NCI-H526 (cell line): ENCODE measurements around the gene LAMB2.
A peak's percentile ranks its signal among the peaks of the same experiment; 100 is the strongest.

Source experiments
- DNase-seq, 2 experiments: peaks; one replicate each; lab custom pipeline; 2025; lab: John Stamatoyannopoulos, UW

Gene LAMB2

DNA sequence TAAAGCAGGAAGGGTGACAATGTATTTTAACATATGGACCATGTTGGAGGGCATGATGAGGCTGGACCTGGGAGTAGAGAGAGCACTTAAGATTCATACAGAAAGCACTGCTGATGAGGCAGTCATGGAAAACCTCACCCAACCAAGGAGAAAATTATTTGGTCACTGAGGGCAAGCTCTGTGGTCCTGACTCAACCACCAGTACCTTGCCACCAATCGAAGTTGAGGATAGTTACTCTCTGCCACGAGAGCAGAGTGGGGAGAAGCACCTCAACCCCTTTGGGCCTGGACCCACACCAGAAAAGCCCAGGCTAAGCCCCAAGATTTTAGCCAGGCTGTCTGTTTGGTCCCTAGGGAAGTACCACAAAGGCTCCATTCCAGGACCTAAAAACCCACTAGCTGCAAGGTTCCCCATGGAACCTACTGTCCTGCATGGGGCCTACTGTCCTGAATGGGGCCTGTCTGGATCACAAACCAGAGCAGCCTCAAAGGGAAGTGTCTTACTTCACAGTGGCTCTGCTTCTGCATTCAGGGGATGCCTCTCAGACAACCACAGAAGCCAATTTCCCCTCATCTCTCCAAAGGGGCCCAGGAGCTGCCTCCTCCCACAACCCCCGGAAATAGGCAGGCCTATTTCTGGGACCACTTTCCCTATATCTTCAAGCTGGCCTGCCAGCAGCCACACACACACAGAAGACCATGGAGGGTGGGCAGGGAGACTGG, 29.1 kb upstream of the LAMB2 start:
- DNase-seq: no peak

DNA sequence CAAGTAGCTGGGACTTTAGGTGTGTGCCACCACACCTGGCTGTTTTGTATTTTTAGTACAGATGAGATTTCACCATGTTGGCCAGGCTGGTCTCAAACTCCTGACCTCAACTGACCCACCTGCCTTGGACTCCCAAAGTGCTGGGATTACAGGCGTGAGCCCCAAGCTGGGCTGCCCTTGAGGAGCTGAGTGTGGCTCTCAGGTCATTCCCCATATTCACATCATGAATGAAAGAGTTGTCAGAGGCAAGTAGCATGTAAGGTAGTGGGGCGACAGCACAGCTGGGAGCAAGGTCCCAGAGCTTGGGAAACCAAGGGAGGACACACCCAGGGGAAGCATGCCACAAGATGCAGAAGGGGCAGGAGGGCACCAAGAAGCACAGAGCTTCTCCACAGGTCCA, 28.3 kb upstream of the LAMB2 start:
- no peak for DNase-seq

DNA sequence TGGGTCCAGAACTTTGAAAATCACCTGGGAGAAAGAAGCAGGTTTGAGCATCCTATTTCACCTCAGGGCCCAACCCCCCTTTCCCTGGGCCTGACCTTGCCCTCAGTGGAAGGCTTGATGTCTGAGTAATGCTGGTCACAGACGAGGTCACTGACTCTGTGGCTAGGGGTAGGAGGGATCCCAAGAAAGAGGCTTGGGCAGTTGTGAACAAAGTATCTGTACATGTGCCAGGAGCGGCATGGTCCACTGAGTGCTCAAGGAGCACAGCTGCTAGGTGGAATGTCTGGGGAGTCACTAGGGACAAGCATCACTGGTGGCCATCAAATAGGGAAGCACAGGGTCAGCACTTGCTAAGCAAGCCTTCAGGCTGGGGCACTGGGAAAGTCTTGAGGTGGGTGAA, 25.9 kb upstream of the LAMB2 start:
- DNase-seq: no peak

DNA sequence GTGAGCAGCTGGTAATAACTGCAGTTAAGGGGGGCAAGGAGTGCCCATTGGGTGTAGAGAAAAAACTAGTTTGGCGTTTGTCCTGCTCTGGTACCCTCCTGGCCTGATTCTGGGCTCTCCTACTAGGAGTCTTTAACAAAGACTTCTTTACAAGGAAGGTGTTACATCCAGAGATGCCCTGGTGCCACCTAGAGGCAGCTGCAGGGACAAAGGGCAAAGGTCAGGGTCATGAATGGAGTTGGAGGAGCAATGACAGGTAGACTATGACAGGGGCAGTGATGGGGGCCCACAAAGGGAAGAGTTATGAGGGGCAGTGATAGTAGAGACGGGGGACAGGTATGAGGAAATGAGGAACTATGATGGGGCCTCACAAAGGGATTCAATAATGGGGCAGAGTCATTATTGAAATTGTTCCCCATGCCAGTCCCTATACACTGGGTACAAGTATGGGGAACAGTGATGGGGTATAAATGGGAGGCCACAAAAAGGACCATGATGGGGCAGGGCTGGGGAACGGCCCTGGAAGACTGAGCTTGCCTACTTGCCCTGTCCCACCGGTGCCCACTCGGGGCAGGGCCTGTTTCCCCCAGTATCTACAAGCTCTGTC, 25.4 kb upstream of the LAMB2 start:
- peak; percentile 24 to 48 for DNase-seq

DNA sequence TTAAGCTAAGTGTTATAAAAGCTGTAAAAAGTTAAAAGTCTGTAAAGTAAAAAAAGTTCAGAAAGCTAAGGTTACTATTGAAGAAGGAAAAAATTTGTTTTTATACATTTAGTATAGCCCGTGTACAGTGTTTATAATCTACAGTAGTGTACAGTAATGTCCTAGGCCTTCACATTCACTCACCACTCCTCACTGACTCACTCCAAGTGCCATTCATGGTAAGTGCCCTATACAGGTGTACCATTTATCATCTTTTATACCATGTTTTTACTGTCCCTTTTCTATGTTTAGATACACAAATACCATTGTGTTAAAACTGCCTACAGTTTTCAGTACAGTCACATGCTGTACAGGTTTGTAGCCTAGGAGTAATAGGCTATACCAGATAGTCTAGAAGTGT, 24.4 kb upstream of the LAMB2 start:
- no peak for DNase-seq

DNA sequence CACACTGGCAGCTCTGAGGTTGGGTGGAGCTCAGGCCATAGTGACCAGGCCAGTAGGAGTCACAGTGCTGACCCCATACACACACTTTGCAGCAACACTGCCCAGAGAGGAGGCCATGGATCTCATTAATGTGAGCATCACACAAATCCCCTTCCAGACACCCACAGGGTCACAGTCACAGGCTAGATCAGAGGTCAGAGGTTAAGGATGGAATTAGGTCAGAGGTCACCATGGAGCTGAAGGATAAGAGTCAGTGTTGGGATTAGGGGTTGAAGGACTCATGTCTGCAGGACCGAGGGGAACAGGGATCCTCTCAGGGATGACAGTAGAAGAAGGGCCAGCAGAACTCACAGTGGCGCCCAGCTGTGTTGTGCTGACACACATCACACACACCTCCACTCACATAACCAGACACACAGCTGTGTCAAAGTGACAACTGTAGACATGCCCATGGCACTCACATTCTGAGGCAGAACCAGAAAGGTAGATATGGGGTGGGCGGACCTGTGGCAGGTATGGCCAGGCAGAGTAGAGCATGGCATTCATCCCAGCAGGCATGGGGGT, 20.6 kb upstream of the LAMB2 start:
- no peak for DNase-seq

DNA sequence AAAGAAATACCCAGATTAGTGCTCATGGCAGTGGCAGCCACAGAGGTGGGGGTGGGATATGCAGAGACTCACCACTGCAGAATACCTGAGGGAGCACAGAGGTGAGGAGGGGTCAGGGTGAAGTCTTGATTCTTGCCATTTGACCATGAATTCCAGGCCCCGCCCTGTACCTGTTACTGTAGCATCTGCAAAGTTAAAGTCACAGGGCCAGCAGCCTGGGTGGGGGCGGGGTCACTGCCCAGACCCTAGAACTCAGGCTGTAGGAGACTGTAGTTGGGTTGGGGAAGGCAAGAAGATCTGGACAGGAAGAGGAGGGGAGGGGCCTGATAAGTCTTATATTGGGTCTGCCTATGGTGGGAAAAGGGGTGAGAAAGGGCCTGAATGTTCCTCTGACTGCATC, 18.8 kb upstream of the LAMB2 start:
- no peak for DNase-seq

DNA sequence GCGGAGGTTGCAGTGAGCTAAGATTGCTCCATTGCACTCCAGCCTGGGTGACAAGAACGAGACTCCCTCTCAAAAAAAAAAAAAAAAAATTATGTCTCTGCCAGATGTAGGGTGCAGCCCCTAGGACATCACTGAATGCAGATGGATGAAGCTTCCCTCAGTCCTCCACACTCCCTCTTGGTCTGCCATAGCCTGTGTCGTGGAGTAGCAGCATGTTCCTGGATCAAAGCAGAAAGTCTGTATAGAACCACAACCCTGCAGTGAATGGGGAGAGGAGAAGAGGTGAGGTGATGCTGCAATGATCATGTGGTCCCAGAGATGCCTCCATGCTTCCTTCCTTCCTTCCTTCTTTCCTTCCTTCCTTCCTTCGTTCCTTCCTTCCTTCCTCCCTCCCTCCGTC, 15.3 kb upstream of the LAMB2 start:
- no peak for DNase-seq

DNA sequence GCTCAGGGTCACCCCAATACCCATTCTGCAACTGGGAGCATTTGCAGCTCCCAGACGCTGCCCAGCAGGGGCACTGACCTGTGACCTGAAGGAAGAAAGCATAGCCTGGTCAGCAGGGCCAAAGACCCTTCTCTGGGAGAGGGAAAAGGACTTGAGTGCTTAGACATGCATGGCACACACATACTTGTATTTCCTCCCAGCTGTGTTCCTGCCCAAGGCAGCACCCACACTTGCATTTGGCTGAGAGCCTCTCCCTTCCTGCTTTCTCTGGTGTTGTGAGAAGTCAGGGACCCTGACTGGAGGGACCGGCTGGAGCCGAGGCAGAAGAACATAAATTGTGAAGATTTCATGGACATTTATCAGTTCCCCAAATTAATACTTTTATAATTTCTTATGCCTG, 7.2 kb upstream of the LAMB2 start:
- DNase-seq: no peak

DNA sequence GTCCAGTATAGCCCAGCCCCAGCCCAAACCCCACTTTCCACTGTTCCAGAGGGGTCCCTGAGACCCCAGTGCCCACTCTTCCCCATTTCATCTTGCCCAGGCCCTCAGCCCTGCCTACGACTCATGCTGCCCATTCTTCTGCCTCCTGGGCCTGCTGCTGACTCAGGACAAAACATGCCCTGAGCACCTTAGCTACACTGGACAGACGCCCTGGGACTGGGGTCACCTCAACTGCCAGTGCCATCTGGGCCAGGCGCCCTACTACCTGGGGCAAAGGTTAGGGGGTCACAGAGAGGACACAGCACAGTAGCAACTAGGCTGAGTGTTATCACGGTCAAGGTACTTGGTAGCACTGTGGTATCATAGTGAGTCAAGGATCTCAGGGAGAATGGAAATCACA, 2.6 kb upstream of the LAMB2 start:
- DNase-seq: no peak

DNA sequence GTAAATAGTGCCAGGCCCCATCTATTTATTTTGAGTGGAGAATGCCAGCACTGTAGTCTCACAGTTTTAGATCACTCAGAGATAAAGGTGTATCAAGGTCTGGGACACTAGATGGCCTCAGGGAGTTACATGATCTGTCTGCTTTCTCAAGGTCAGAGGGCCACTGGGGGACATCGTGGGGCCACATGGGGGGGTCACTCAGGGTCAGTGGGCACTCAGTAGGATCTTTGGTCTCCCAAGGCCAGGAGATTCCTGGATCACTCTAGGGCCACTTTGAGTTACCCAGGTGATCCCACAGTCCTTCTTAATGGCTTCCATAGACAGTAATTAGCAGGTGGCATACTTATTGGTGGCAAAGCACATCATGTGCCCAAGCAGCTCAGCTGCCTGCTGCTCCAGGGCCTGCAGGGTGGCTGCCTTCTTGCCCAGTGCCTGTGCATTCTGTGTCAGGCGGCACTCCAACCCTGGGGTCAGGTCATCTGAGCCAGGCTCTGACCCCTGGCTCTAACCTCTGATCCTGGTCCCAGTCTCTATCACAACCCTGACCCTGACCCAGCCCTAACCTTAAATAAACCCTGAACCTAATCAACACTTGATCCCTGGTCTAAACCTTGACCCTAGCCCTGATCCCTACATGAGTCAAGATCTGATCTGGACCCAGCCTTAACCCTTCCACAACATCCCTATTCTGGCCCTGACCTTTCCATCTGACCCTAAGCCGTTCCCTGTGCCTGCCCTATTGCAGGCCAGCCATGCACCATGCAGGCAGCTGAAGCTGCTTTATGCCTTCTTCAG, 1.8 kb upstream of the LAMB2 start:
- DNase-seq: no peak

DNA sequence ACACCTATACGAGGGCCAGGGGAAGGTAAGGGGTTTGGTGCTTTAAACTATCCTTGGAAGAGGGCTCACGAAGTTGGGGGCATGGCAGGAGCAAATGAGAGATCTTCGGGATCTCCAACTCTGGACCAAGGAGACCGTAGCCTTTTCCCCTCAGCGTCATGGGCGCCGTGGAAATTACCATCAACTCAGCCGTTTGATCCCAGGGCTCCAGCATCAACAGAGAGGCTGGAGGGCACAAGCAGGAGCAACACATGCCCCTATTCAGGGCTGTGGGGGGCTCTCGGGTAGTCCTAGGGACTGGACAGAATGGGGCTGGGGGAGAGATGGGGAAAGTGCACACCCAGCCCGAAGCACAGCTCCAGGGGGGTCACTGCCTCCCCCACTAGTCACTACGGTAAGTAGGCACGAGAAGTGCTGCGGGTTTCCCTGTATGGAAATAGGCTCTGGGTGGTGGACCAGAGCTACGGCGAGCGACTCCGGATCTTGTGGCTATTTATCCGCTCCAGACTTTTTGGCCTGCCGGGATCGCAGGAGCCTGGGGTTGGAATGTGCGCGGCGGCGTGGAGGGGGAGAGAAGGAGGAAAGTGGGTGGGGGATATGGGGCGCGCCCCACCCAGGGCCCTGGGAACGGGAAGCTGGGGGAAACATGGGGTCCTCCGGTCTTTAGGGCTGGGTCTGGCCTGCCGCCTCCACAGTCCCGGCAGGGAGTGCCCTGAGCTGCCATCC, 539 bp upstream of the LAMB2 start:
- DNase-seq: peak; percentile 62 to 87

DNA sequence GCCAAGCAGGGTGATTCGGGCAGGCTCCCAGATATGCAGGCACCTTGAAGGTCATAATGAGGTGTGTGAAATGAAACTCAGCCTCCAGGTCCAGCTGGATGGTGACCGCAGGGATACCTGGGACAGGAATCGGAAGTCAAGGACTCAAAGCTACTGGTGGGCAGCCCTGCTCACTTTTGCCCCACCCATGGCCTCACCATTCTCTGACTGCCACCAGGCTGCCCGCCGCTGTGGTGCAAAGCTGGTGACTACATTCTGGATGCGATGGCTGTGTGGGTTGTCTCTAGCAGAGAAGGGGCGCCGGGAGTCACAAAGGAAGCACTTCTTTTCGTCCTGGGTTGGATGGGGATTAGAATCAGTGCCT, 795 bp downstream of the LAMB2 start:
- no peak for DNase-seq

DNA sequence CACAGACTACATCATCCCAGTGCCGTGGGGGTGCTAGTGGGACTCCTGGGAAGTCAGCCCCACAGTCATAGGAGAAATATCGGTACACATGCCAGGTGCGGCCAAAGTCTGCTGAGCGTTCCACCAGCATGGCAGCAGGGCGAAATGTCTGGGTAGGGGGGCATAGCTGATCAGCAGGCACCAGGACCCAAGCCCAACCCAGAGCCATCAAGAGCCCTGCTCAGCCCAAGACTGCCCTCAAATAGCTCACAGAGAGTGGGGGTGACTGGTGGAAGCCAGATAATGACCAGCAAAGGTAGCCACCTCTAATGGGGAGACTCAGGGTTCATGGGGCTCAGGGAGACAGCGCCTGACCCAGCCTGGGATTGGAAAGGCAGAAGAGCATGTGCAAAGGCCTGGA, 1.3 kb downstream of the LAMB2 start:
- no peak for DNase-seq

DNA sequence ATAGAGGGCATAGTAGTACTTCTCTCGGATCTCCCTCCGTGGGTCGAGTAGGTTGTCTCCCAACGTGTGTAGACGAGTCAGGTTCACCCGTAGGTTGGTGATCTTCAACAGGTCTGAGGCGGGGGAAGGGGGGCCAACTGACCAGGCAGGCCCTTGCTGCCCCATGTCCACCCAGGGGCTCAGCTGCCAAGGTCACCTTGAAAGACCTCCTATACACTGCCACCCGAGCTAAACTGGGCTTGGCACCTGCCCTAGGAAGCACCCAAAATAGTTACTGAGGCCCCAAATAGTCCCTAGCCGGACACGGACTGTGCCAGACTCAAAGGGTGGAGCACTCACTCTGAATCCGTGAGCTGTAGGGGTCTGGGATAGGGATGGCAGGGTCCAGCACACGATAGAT, 1.8 kb downstream of the LAMB2 start:
- no peak for DNase-seq

DNA sequence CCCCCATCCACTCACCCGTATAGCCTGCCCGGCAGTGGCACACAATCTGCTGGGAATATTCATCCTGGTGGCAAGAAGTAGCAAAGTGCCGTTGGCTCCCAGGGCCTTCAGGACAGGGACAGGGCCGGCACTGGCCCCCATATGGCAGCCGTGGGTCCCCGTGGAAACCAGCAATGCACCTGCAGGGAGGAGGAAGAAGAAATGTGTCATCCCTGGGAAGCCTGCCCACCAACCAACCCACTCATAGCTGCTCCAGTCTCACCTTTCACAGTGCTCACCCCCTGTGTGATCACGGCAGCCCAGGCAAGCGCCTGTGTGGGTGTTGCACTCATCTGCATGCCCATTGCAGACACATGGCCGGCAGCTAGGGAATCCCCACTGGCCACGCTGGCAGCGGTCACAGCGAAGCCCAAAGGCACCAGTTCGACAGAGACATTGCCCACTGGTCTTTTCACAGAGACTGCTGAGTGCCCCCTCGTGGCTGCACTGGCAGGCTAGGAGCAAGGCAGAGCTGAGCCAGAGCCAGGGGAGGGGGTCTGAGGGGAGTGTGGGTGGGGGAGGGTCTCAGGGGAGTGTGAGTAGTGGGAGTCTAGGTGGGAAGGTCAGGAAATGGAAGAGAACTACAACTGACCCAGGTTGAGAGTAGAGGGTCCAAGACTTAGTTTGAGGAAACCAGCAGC, 7.7 kb downstream of the LAMB2 start:
- DNase-seq: peak in 1 of 2 experiments; percentile 41

DNA sequence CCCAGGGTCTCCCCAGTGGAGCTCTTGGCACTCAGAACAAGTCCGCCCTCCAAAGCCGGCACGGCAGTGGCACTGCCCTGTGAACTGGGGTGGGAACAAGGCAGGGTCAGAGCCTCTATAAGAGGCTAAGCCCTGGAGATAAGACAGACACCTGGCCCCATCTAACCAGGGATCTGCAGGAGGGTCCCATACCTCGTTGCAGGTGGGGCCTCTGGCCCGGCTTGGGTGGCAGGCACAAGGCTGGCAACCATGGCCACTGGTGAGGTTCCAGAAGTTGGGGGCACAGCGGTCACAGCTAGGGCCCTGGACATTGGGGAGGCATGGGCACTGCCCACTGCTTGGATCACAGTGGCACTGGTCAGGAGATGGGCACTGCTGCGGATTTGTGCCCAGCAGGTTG, 8.6 kb downstream of the LAMB2 start:
- no peak for DNase-seq

DNA sequence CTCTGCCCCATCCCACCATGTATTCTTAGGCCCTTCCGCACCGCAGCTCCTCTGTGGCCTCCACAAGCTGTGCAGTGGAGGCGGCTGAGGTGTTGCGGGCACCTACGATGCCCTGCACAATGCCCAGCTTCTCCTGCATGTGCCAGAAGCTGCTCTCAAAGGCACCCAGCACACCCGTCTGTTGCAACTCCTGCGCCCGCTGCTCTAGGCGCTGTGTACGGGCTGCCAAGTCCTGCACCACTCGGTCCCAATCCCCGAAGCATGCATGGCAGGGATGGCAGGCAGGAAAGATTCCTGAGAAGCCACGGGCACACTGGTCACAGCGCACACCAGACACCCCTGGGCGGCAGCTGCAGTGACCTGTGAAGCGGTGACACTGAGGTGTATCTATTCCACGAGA, 9.2 kb downstream of the LAMB2 start:
- no peak for DNase-seq

DNA sequence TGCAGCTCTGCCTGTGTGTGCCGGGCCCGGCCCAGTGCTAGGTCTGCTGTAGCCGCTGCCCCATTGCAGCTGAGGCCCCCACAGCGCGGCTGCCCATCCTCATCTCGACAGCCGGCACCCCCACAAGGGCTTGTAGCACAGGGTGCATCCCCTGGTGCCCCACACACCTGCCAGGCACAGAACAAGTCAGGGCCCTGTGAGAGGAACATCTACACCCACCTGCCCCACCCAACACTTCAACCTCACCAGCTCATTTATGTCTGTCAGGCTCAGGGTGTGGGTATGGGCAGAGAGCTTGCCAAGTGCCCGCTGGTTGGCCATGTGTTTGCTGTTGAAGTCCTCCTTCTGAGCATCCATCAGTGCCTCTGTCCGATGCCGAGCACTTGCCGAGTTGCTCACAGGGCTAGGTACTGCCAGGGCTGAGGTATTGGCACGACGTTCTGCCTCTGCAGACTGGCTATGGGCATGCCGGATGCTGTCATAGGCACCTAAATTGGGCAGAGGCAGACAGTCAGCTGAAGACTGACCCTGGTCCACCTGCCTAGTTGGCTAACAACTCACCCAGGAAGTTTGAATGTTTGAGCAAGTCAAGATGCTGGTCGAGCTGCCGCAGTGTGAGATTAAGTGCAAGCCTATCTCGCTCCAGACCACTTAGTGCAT, 9.8 kb downstream of the LAMB2 start:
- DNase-seq: no peak

DNA sequence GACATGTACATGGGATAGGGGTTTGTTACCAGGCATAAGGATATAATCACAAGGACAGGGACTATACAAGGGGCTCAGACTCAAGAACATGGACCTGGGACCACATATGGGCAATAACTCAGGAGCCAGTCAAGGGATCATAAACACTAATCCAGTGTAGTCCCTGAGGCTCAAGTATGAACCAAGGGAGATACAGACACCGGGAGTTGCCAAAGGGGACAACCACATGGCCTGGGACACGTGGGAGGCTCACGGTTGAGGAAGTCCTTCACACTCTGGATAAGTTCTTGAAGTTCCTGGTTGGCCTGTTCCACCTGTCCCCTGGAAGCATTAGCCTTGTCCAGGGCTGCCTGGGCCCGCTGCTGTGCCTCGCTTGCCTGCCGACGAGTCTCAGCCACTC, 10.4 kb downstream of the LAMB2 start:
- DNase-seq: no peak

DNA sequence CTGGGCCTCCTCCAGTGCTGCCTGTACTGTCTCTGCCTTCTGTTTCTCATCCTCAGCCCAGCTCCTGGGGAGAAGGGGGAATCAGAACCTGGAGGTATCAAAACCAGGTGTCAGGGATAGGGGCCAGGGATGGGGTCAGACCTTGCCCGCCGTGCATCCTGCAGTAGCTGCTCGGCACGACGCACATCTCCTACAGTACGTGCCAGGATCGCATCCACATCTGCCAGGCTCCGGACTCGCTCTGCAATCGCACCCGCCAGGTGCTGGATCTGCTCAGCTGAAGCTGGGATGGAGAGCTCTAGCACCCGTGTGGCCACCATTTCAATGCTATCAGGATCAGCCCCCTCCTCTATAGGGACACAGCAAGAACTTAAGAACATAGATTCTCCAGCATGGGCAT, 10.8 kb downstream of the LAMB2 start:
- DNase-seq: no peak
